Measurements from ENCODE around the gene MGAT5.

Gene MGAT5

GRCh38 chr2:134459706-134460406, 206.0 kb downstream of the MGAT5 start:
- ChIA-PET POLR2A (no interaction called here), CTCF (interaction anchor here (1.1 to 6.2 kb wide), 6 partner anchors 8 to 529 kb away, joined by 3 to 36 read pairs (median 4); no protein-coding TSS in a partner anchor)
- DNase-seq (ENCODE audit: extremely low spot score), result no peak
- TF ChIP-seq CTCF (IDR thresholded peaks at IDR 0.05; ENCODE audit: control extremely low read depth, extremely low read depth, low read depth, missing control alignments), result no peak

GRCh38 chr2:134460583-134460998, 206.7 kb downstream of the MGAT5 start:
- ChIA-PET POLR2A (no interaction called here), CTCF (interaction anchor here (1.0 to 6.2 kb wide), 9 partner anchors 9 to 528 kb away, joined by 3 to 36 read pairs (median 4); no protein-coding TSS in a partner anchor)
- DNase-seq (ENCODE audit: extremely low spot score), result peak; percentile 76
- TF ChIP-seq CTCF (IDR thresholded peaks at IDR 0.05; ENCODE audit: control extremely low read depth, extremely low read depth, low read depth, missing control alignments), result peak; percentile 64

- DNase-seq (ENCODE audit: extremely low spot score), result no peak
- TF ChIP-seq CTCF (IDR thresholded peaks at IDR 0.05; ENCODE audit: control extremely low read depth, extremely low read depth, low read depth, missing control alignments), result no peak
- ChIA-PET CTCF (interaction anchor here (1.3 to 6.2 kb wide), 4 partner anchors 10 to 433 kb away, joined by 3 to 36 read pairs (median 4); no protein-coding TSS in a partner anchor), POLR2A (no interaction called here)
These were observed 207.6 kb downstream of the MGAT5 start for GRCh38 chr2:134461511-134461910.

- TF ChIP-seq CTCF (IDR thresholded peaks at IDR 0.05; ENCODE audit: control extremely low read depth, extremely low read depth, low read depth, missing control alignments), result no peak
- CTCF ChIA-PET, result interaction anchor here (6.2 kb wide), 1 partner anchor 11 kb away, joined by 36 read pairs; no protein-coding TSS in a partner anchor
- no peak for DNase-seq (ENCODE audit: extremely low spot score)
- POLR2A ChIA-PET, result no interaction called here
These were observed 208.4 kb downstream of the MGAT5 start for GRCh38 chr2:134462275-134462674.

- ChIA-PET POLR2A (no interaction called here), CTCF (interaction anchor here (1.2 to 6.2 kb wide), 2 partner anchors 11 to 22 kb away, joined by 3 to 36 read pairs; no protein-coding TSS in a partner anchor)
- no peak for TF ChIP-seq CTCF (IDR thresholded peaks at IDR 0.05; ENCODE audit: control extremely low read depth, extremely low read depth, low read depth, missing control alignments)
- DNase-seq (ENCODE audit: extremely low spot score), result no peak
These were observed 209.2 kb downstream of the MGAT5 start for GRCh38 chr2:134462791-134463698.

- no peak for TF ChIP-seq CTCF (IDR thresholded peaks at IDR 0.05; ENCODE audit: control extremely low read depth, extremely low read depth, low read depth, missing control alignments)
- ChIA-PET CTCF (interaction anchor here (1.2 to 6.2 kb wide), 2 partner anchors 12 to 21 kb away, joined by 3 to 36 read pairs; no protein-coding TSS in a partner anchor), POLR2A (no interaction called here)
- DNase-seq (ENCODE audit: extremely low spot score), result no peak
These were observed 209.8 kb downstream of the MGAT5 start for GRCh38 chr2:134463699-134464022.

Data from GM10248 (cell line).